GM10847 (cell line): Measurements from ENCODE around the gene IRF3.

Experiments
- POLR2A ChIP-seq: IDR thresholded peaks from 2 replicates; pipeline ENCODE4 v1.6.1; 2011; ENCODE audit not compliant: insufficient read length; ENCODE audit errors: extremely low read depth

IRF3 gene

DNA sequence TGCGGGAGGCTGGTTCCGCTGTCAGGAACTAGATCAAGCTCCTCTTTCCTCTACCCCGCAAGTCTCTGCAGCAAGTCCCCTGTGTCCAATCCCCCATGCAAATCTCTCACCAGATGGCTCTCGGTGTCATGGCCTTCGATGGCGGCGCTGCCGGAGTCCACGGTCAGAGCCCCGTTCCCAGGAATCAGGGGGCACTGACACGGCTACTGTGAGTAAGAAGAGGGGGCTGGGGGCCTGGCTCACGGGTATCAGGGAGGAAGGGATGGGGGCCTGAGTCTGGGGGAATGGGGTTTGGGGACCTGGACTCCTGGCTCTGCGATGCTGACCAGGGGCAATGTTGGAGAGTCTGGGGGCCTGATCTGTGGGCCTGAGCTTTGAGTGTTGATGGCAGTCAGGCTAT lies 19.7 kb downstream of the IRF3 start:
- no peak for TF ChIP-seq POLR2A

DNA sequence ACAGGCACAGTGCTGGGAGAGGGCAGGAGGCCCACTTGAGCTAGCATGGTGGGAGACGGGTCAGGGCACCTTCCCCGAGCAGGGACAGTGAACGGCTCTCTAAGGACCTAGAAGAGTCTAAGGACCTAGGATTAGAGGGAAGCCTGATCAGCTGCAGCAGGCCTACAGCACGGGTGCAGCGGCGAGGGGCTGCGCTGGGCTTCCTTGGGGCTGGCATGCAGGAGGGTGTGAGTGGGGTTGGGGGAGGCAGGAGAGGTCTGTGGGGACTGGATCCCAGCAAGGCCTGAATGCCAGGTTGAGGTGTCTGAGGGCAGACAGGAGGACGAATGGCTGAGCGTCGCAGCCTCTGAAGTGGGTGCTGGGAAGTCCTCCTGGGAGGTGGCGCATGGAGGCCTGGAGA lies 20.1 kb downstream of the IRF3 start:
- TF ChIP-seq POLR2A: no peak

DNA sequence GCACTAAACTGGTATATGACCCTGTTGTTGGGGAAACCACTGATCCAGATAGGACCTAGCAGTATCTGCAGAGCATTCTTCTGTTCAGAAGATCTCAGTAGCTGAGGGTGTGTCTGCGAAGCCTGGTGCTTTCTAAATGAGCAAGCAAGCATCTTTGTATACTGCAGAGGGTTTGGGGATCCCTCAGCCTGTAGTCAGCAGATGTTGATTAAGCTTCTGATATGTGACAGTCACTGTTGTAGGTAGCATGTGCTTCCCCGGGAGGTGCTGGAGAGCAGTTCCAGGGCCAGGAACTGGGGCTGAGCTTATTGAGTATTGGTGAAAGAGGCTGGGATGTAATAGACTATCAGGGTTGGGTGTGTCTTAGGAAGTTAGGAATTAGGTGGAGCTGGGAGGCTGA lies 22.2 kb downstream of the IRF3 start:
- TF ChIP-seq POLR2A: no peak

DNA sequence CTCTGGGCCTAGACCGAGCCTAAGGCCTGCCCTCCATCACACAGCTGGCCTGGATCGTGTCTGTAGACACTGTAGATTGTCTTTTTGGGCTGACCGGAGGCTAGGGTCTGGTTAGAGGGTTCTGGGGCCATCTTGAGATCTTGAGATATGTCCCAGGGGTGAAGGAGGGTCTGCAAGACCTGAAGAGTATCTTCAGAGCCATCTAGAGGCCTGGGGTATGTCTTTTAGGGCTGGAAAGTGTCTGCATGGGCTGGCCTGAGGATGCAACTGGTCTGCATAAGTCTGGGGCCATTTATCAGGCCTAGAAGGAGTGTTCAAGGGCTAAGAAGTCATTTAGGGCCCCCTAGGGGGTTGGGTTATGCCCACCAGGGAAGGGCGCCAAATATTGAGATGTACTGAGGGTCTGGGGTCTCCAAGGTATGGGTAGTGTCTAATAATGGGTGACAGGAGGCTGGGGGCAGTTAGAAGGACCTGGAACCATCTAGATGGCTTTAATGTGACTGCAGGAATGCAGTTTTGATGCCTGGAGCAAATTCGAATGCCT lies 23.1 kb downstream of the IRF3 start:
- no peak for TF ChIP-seq POLR2A

DNA sequence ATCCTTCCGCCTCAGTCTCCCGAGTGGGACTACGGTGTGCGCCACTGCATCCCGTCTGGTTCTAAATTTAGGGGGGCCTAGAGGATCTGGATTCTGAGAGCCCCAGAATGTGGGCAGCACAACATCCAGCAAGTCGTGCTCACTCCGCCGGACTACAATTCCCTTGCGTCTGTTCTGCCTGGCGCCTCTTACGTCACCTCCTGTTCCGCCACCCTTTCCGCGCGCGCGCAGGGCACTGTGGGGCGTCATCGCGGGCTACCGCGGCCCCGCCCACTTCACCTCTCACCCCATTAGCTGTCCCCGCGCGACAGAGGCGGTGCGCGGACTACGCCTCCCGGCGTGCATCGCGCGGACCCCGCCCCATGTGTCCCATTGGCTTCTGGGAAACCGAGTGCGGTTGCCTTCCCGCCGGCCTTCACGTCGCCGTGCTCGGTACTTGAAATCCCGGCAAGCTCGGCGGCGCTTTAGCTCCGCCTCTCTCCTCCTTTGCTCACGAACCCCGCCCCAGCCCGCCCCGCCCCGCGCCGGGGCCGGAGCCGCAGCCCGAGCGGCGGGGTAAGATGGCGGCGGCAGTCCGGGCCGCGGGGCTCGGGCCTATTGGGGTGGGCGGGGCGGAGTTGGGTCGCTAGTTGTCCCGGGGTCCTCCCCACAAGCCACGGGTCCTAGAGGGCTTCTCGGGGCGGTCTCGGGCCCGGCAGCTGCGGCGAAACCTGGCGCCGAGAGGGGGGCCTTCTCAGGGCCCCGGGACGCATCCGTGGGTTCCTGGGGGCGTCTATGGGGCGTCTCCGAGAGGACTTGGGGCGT lies 23.8 kb downstream of the IRF3 start, which contains the start of gene SCAF1:
Gene SCAF1, plus strand, starts transcription at position 522 of the 804 bp plus-strand sequence. CDS start 2,818 bp downstream, outside the sequence.
- peak; percentile 17 for TF ChIP-seq POLR2A

DNA sequence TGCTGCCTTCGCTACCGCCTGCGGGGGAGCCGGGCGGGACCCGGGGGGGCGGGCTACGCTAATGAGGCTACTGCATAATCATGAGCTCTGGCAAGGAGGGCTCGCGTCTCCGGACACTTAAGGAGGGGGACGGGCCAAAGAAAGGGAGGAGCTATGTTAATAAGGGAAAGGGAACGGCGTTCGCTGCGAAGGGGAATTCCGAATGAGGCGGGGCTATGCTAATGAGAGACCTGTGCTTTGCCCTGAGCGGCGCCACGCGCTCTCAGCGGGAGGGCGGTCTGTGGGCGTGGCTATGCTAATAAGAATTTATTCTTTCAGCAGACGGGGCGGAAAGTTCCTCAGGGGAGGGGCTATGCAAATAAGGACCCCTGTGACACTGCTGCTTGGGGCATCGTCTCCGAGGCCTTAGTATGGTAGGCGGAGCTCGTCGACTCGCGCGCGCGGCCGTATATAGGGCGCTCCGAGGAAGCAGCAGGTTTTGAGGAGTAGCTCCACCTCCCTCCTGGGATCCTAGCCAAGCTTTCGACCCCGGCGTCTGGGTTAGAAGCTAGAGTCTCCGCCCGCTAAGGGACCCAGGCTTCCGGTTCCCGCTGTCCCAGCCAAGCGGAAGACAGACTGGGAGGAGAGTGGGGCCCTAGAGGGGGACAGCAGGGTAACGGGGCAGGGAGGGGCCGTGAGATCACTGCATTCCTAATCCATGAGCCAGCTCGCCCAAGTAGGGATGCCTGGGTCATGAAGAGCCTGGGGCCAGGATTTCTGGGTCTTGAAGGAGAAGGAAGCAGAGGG lies 25.4 kb downstream of the IRF3 start, which contains the start of gene RRAS:
Gene RRAS, minus strand, starts transcription at position 31 of the 786 bp plus-strand sequence. CDS start 45 bp downstream, outside the sequence.
- peak; percentile 65 for TF ChIP-seq POLR2A

DNA sequence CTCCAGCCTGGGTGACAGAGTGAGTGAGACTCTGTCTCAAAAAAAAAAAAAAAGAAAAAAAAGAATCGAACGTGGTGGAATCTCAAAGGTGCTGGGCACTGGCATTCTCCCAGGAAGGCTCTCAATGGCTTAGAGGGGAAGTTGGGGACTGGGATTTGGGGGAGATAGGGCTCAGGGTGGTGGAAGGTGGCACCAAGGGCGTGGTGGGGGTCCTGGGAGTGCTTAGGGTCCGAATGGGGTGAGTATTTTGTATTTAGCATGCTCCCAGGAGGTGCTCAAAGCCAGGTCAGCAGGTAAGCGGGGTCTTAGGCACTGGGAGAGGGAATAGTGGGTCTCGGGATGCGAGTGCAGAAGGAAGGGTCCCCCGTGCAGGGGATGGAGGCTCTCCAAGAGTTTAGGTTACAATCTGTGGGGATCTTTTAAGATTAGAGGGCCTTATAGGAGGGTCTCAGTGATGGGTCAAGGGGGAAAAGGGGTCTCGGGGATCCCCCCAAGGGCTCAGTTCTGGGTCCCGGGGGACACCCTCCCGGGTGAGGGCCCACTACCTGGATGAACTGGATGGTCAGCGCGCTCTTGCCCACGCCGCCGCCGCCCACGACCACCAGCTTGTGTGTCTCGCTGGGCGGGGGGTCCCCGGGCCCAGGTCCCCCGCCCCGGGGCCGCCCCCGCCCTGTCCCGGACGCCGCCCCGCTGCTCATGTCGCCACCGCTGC lies 26.1 kb downstream of the IRF3 start:
- no peak for TF ChIP-seq POLR2A

DNA sequence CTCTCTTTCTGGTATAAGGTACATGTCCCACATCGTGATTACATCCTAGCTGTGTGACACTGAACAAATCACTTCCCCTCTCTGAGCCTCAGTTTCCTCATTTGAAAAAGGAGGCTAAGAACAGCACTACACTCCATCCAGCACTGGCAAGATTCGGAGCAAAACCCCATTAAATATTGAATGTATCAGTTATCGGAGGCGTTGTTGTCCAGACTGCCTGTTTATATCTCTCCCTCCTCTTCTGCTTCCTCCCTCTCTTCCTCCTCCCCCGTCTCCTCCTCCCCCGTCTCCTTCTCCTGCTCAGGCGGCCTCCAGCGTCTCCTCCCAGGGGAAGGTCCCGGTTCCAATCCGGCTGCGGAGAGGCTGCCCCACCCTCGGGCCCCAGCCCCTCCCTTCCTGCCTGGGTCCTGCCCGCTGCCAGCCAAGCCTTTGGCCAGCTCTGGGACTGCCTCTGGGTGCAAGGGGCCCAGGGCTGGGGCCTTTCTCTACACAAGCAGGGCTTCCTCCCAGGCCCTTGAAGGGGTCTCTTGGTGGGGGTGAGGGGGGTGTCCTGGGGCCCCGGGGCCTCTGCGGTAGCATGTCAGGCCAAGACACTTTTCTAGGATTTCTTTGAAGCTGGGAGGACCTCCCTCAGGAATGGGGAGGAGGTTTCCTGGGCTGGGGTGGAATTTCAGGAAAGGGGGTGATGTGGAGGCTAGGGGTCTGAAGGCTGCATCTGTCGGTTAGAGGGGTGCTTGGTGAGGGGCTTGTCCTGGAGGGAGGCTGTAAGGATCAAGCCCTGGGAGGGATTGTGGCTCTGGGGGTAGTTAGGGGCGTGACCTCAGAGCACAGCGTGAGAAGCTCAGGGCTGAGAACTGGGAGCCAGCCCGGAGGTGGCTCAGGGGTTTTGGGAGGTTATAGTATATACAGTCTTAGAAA lies 27.6 kb downstream of the IRF3 start:
- TF ChIP-seq POLR2A: no peak

DNA sequence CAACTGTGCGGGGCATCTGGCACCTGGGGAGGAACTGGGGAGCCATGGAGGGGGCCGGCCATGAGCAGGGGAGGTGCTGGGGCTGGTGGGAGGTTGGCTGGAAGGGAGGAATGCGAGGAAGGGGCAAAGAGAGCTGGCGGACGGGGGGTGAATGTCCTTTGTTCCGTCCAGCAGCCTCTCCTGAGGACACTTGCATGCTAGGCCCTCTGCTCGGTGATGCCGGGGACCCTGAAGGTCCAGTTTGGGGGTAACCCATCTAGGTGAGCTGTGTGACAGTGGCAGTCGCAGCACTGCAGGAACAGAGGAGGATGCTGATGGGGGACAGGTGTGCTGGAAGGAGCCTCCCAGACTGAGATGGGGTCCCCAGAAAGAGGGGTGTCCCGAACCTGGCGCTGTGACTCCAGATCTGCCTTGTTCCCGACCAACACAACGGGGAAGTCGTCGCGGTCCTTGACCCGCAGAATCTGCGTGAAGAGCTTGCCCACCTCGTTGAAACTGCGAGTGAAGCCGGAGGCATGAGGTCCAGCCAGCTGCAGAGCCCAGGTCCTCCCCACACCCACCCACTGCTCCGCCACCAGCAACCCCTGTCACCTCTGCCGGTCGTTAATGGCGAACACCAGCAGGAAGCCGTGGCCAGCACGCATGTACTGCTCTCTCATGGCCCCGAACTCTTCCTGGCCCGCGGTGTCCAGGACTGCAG lies 29.3 kb downstream of the IRF3 start:
- TF ChIP-seq POLR2A: no peak

DNA sequence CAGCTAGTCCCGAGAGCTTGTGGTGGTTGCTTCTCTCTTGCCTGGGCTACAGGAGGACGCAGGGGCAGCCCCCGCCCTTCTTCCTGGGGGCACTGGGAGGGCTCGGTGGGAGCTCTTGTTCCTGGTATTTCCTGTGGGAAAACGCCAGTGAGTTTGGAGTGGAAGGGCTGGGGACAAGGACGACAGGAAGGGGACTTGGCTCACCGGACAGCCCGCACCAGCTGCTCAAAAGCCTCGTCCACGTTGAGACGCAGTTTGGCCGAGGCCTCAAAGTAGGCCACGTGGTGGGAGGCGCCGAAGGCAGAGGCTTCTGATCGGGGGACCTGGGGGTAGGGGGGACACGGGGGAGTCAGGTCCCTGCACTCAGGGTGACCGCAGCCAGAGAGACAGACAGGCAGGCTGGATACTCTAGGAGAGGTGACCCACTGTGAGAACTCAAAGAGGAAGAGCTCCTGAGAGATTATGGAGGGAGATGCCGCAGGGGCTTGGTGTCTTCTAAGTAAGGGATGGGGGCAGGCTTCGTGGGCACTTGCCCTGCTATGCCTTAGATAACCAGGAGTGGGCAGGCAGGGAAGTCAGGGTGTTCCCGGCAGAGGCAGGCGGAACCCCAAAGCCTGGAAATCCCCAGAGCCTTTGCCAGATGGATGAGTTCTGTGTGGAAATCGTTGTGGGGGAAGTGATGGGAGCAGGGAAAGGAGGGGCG lies 30.0 kb downstream of the IRF3 start:
- TF ChIP-seq POLR2A: no peak

DNA sequence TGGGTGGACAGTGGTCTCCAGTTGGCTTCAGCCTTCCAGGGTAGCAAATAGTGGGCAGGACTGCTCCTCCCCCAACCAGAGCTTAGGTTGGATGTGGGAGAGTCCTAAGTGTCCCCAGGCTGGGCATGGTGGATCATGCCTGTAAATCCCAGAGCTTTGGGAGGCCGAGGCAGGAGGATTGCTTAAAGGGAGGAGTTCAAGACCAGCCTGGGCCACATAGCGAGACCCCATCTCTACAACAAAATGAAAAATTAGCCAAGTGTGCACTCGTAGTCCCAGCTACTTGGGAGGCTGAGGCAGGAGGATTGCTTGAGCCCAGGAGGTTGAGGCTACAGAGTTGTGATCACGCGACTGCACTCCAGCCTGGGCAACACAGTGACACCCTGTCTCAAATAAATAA lies 33.1 kb downstream of the IRF3 start:
- TF ChIP-seq POLR2A: no peak

DNA sequence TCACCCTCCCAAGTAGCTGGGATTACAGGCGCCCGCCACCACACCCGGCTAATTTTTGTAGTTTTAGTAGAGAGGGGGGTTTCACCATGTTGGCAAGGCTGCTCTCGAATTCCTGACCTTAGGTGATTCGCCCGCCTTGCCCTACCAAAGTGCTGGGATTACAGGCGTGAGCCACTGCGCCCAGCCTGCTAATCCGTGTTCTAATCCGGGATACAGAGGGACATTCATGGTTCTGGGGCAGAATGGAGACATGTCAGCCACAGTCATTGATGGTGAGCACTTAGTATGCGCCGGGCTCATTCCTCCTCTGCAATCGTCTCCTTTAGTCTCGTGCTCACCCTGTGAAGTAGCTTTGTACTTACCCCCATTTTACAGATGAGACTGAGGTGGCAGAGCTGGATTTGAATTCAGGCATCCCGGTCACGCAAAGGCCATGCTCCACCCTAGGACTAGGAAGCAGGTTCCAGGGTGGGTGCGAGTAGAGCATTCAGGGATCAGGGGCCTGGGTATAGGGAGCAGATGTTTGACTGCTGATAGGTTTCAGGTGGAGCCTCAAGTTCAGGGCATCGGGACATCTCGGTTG lies 34.0 kb downstream of the IRF3 start:
- TF ChIP-seq POLR2A: no peak
